Endothelial cell of umbilical vein (primary cell): ENCODE data around the gene UBXN11. TPM values are rescaled to one million over a fixed set of nuclear protein-coding genes. Genes with fewer than 3 reads are reported as not detected.

Experiments used
- BruUV-seq: library from RNA; stranded (reverse); fragments of 400-500 nt; replicated peaks from 2 replicates; lab custom pipeline; 2021; lab: Mats Ljungman, UMichigan
- CTCF ChIA-PET: fragments of 300-600, 350-600 bp; sonication (Branson Sonifier 250); formaldehyde crosslinking; loops from one replicate; lab custom pipeline; 2021; ENCODE audit warnings: antibody characterized with exemption, inconsistent platforms; lab: Charles Lee
- POLR2A ChIA-PET: fragments of 300-600, 350-600 bp; sonication (Branson Sonifier 250); formaldehyde crosslinking; loops from one replicate; lab custom pipeline; 2021; ENCODE audit warnings: antibody characterized with exemption, inconsistent platforms; lab: Charles Lee
- DNase-seq: peaks from one replicate; pipeline ENCODE4 v3.0.0-alpha.2; 2011; ENCODE audit warnings: low read depth, low spot score
- FAIRE-seq: peaks from 2 replicates; lab custom pipeline; 2011; peaks lifted over from hg19 to GRCh38; lab: Jason Lieb, UNC
- H2AFZ ChIP-seq: 2 replicates; pipeline ENCODE4 v1.6.0; 2012; ENCODE audit warnings: low read depth, low read length, control low read depth, inconsistent platforms
- H3K27ac ChIP-seq: 2 replicates; pipeline ENCODE4 v1.5.1; 2011; ENCODE audit warnings: low read depth, mild to moderate bottlenecking, control low read depth, low read length, moderate library complexity; ENCODE audit not compliant: insufficient read depth
- H3K27me3 ChIP-seq, 2 experiments: 2 replicates each; pipeline versions ENCODE4 v1.6.0 to v1.6.1; 2011; ENCODE audit warnings: low read length in 2 of 2, mixed read lengths in 1 of 2; ENCODE audit not compliant: control insufficient read depth in 2 of 2, insufficient read depth in 2 of 2
- H3K36me3 ChIP-seq, 2 experiments: 2 replicates in 1 of 2; 3 replicates in 1 of 2; pipeline ENCODE4 v1.5.1; 2011; ENCODE audit warnings: low read length in 2 of 2, mild to moderate bottlenecking in 1 of 2, moderate library complexity in 1 of 2; ENCODE audit not compliant: control insufficient read depth in 2 of 2, insufficient read depth in 2 of 2; ENCODE audit errors: extremely low read depth in 1 of 2
- H3K4me1 ChIP-seq: 3 replicates; pipeline ENCODE4 v1.5.1; 2011; ENCODE audit warnings: mild to moderate bottlenecking, low read length; ENCODE audit not compliant: control insufficient read depth, insufficient read depth; ENCODE audit errors: extremely low read depth
- H3K4me2 ChIP-seq: 2 replicates; pipeline ENCODE4 v1.6.1; 2011; ENCODE audit warnings: low read length, control low read depth, mixed read lengths; ENCODE audit not compliant: insufficient read depth
- H3K4me3 ChIP-seq, 3 experiments: fragments of 200-600 bp in 1 of 3; sonication (generic), shearing (Covaris generic) in 1 of 3; replicated peaks in 1 of 3; 2 replicates each; pipeline ENCODE4 v1.5.1; 2011 to 2016; ENCODE audit warnings: control low read depth in 3 of 3, low read length in 3 of 3, mild to moderate bottlenecking in 2 of 3, inconsistent platforms in 1 of 3, low read depth in 1 of 3, moderate library complexity in 1 of 3; ENCODE audit not compliant: insufficient read depth in 1 of 3
- H3K79me2 ChIP-seq: 2 replicates; pipeline ENCODE4 v1.6.0; 2012; ENCODE audit warnings: low read length, inconsistent platforms; ENCODE audit not compliant: control insufficient read depth, insufficient read depth
- H3K9ac ChIP-seq: replicated peaks from 2 replicates; pipeline ENCODE3; 2011; ENCODE audit warnings: low read length, control low read depth; ENCODE audit not compliant: insufficient read depth; ENCODE audit errors: extremely low read depth
- H3K9me1 ChIP-seq: replicated peaks from 3 replicates; pipeline ENCODE4 v1.6.0; 2011; ENCODE audit warnings: mild to moderate bottlenecking, low read length; ENCODE audit not compliant: control insufficient read depth, insufficient read depth; ENCODE audit errors: extremely low read depth
- H3K9me3 ChIP-seq: replicated peaks from 2 replicates; pipeline ENCODE4 v1.5.1; 2012; ENCODE audit warnings: low read length, inconsistent platforms; ENCODE audit not compliant: control insufficient read depth, insufficient read depth
- H4K20me1 ChIP-seq: replicated peaks from 2 replicates; pipeline ENCODE3; 2011; ENCODE audit warnings: mild to moderate bottlenecking, low read length; ENCODE audit not compliant: control insufficient read depth, insufficient read depth; ENCODE audit errors: extremely low read depth
- CTCF ChIP-seq, 2 donors: IDR thresholded peaks; 1 replicate in 1 of 2; 2 replicates in 1 of 2; pipeline ENCODE4 v1.5.1; 2011; ENCODE audit warnings: low read length in 2 of 2, mild to moderate bottlenecking in 2 of 2, moderate library complexity in 2 of 2, control low read depth in 1 of 2, inconsistent platforms in 1 of 2, low read depth in 1 of 2; ENCODE audit not compliant: insufficient read depth in 1 of 2; ENCODE audit errors: extremely low read depth in 1 of 2
- EZH2 ChIP-seq: IDR thresholded peaks from 2 replicates; pipeline ENCODE4 v1.6.1; 2012; ENCODE audit warnings: borderline replicate concordance, low read depth, mild to moderate bottlenecking, moderate library complexity, low read length, inconsistent platforms; ENCODE audit not compliant: severe bottlenecking
- FOS ChIP-seq: IDR thresholded peaks from 2 replicates; pipeline ENCODE4 v1.6.1; 2011; ENCODE audit warnings: mild to moderate bottlenecking, low read length, moderate library complexity, borderline replicate concordance; ENCODE audit not compliant: insufficient read depth
- GATA2 ChIP-seq: IDR thresholded peaks from 2 replicates; pipeline ENCODE4 v1.7.0; 2011; ENCODE audit warnings: low read depth, mild to moderate bottlenecking, moderate library complexity, mixed read lengths, low read length; ENCODE audit not compliant: insufficient read length, insufficient read depth
- JUN ChIP-seq: IDR thresholded peaks from 2 replicates; pipeline ENCODE4 v1.6.1; 2011; ENCODE audit warnings: borderline replicate concordance, low read depth; ENCODE audit not compliant: insufficient read length, insufficient read depth
- MAX ChIP-seq: IDR thresholded peaks from 2 replicates; pipeline ENCODE4 v1.6.1; 2011; ENCODE audit not compliant: insufficient read depth, insufficient read length
- MYC ChIP-seq: IDR thresholded peaks from one replicate; pipeline ENCODE4 v1.6.1; 2011; ENCODE audit warnings: mild to moderate bottlenecking, low read depth, low read length
- POLR2A ChIP-seq: IDR thresholded peaks from 2 replicates; pipeline ENCODE4 v1.6.1; 2012; ENCODE audit warnings: low read depth, mild to moderate bottlenecking, control low read depth, low read length
- POLR2AphosphoS5 ChIP-seq: IDR thresholded peaks from 2 replicates; pipeline ENCODE4 v1.6.1; 2012; ENCODE audit warnings: low read depth, mild to moderate bottlenecking, control low read depth, low read length, moderate library complexity; ENCODE audit not compliant: insufficient read depth
- dilution Hi-C: fragments of 300-500 bp; cut with MboI; formaldehyde crosslinking; loops from one replicate; pipeline ENCODE4 v1.15.0; 2019; ENCODE audit warnings: low sequenced_read_pairs; ENCODE audit not compliant: extremely low pct_ligation_motif_present
- intact Hi-C: fragments of 100-400 bp; cut with micrococcal nuclease; formaldehyde crosslinking; loops from one replicate; pipeline ENCODE4 v1.10.0; 2022
- polyA plus RNA-seq, 4 experiments: library from polyadenylated mRNA; depleted of rRNA in 3 of 4; stranded (reverse) in 3 of 4; unstranded in 1 of 4; fragments of >200 nt; gene quantifications; 2 replicates each; pipeline versions ENCODE4 v1.2.1 to v1.2.3, GENCODE V29; 2011 to 2012; ENCODE audit warnings: missing spikeins in 1 of 4
- total RNA-seq: library from RNA; stranded (reverse); gene quantifications from 2 replicates; pipeline ENCODE4 v1.2.3, GENCODE V29; 2021

Gene UBXN11
- total and polyA plus RNA-seq, 2 donors (not counting 3 experiments of a cell fraction or from before 2014, with no cell fraction given), result 14.8 to 15.6 TPM

- Histone ChIP-seq H3K79me2 (no peaks in the 10 kb centered on the region), H3K4me3 (no peak overlapping the region), H3K9ac (no peak overlapping the region), H3K4me1 (peaks cover 15% of the 10 kb centered on the region), H3K4me2 (no peak overlapping the region), H2AFZ (no peak overlapping the region), H3K9me1 (no peaks in the 10 kb centered on the region), H4K20me1 (no peaks in the 10 kb centered on the region), H3K9me3 (no peaks in the 10 kb centered on the region), H3K27me3 (peaks cover 9% of the 10 kb centered on the region in 2 experiments), H3K27ac (no peak overlapping the region), H3K36me3 (no peaks in the 10 kb centered on the region)
- POLR2A ChIA-PET, result no interaction called here
- FAIRE-seq (no peak), DNase-seq (no peak)
- TF ChIP-seq MYC, result no peak
- TF ChIP-seq MAX, result no peak
- no peak for TF ChIP-seq POLR2AphosphoS5
- no peak for TF ChIP-seq FOS
- TF ChIP-seq CTCF (IDR thresholded peaks at IDR 0.05; ENCODE audit: extremely low read depth in 1 of 2, insufficient read depth in 1 of 2, low read depth in 1 of 2, low read length in 2 of 2), result no peak
- TF ChIP-seq POLR2A, result no peak
- no peak for TF ChIP-seq EZH2
- no peak for TF ChIP-seq JUN
- no peak for TF ChIP-seq GATA2
- dilution Hi-C loops (no loop called here), intact Hi-C loops (no loop called here)
- BruUV-seq, result no TSS peak
- CTCF ChIA-PET, result interaction anchor here (1.0 to 1.5 kb wide), 2 partner anchors 9 kb away, joined by 3 to 8 read pairs; no protein-coding TSS in a partner anchor
Observed at GRCh38 chr1:26354972-26355371, 48.5 kb upstream of the UBXN11 start.
